Measurements from ENCODE around the gene STARD5.
"Not testable (repeated sequence)": the region's sequence is repeated elsewhere in the genome, so short reads cannot be mapped to it uniquely, and the experiment has no call there.

The STARD5 gene

GRCh38 chr15:81323944-81324881 lies at the start of gene STARD5:
STARD5 (minus strand) TSS chr15:81324141; CDS start chr15:81324099, 42 bp downstream.
- peak; percentile 51 for DNase-seq

- DNase-seq = no peak
These were observed 49.2 kb upstream of the STARD5 start for GRCh38 chr15:81373176-81373575.

- DNase-seq = no peak
These were observed 48.6 kb upstream of the STARD5 start for GRCh38 chr15:81372575-81372974.

GRCh38 chr15:81363718-81364500 lies 40.0 kb upstream of the STARD5 start:
- no peak for DNase-seq

GRCh38 chr15:81363276-81363675 lies 39.3 kb upstream of the STARD5 start:
- DNase-seq = no peak

GRCh38 chr15:81362790-81363189 lies 38.8 kb upstream of the STARD5 start:
- DNase-seq = no peak

- no peak for DNase-seq
These were observed 38.0 kb upstream of the STARD5 start for GRCh38 chr15:81361891-81362290.

- no peak for DNase-seq
These were observed 36.5 kb upstream of the STARD5 start for GRCh38 chr15:81360491-81360890.

GRCh38 chr15:81358248-81358647 lies 34.3 kb upstream of the STARD5 start:
- no peak for DNase-seq

GRCh38 chr15:81357180-81357686 lies 33.3 kb upstream of the STARD5 start:
- no peak for DNase-seq

- no peak for DNase-seq
These were observed 32.3 kb upstream of the STARD5 start for GRCh38 chr15:81356252-81356651.

GRCh38 chr15:81351651-81352050 lies 27.7 kb upstream of the STARD5 start:
- DNase-seq = no peak

GRCh38 chr15:81349271-81349670 lies 25.3 kb upstream of the STARD5 start:
- DNase-seq = no peak

GRCh38 chr15:81348691-81349090 lies 24.8 kb upstream of the STARD5 start:
- DNase-seq = not testable (repeated sequence)

- DNase-seq = no peak
These were observed 24.0 kb upstream of the STARD5 start for GRCh38 chr15:81347910-81348309.

- DNase-seq = no peak
These were observed 22.7 kb upstream of the STARD5 start for GRCh38 chr15:81346611-81347010.

- DNase-seq = no peak
These were observed 19.4 kb upstream of the STARD5 start for GRCh38 chr15:81343371-81343770.

GRCh38 chr15:81341351-81341750 lies 17.4 kb upstream of the STARD5 start:
- no peak for DNase-seq

- DNase-seq = no peak
These were observed 15.9 kb upstream of the STARD5 start for GRCh38 chr15:81339851-81340250.

GRCh38 chr15:81339321-81339720 lies 15.4 kb upstream of the STARD5 start:
- DNase-seq = no peak

GRCh38 chr15:81338170-81339007 lies 14.4 kb upstream of the STARD5 start:
- DNase-seq = no peak

GRCh38 chr15:81337713-81338157 lies 13.8 kb upstream of the STARD5 start:
- DNase-seq = no peak

GRCh38 chr15:81337241-81337640 lies 13.3 kb upstream of the STARD5 start:
- DNase-seq = no peak
